Parathyroid adenoma (tissue), 2 donors: Measurements from ENCODE around the gene DNMT3A.

Source experiments
- H2AFZ ChIP-seq: fragments of 300-600 bp; sonication (generic); one replicate; pipeline ENCODE4 v1.7.0; 2017; ENCODE audit warnings: antibody characterized with exemption, mild to moderate bottlenecking
- H3K27ac ChIP-seq: fragments of 300-600 bp; sonication (generic); one replicate; pipeline ENCODE4 v1.7.0; 2017
- H3K27me3 ChIP-seq: fragments of 300-600 bp; sonication (generic); one replicate; pipeline ENCODE4 v1.7.0; 2017; ENCODE audit warnings: low read length; ENCODE audit not compliant: control insufficient read depth, insufficient read depth
- H3K36me3 ChIP-seq: fragments of 300-600 bp; sonication (generic); one replicate; pipeline ENCODE4 v1.7.0; 2017; ENCODE audit warnings: low read length; ENCODE audit not compliant: control insufficient read depth, insufficient read depth
- H3K4me1 ChIP-seq: fragments of 300-600 bp; sonication (generic); one replicate; pipeline ENCODE4 v1.7.0; 2017; ENCODE audit warnings: control low read depth
- H3K4me2 ChIP-seq: fragments of 300-600 bp; sonication (generic); one replicate; pipeline ENCODE4 v1.7.0; 2017; ENCODE audit warnings: low read length
- H3K4me3 ChIP-seq: fragments of 300-600 bp; sonication (generic); one replicate; pipeline ENCODE4 v1.7.0; 2017; ENCODE audit warnings: low read depth, low read length
- H3K79me2 ChIP-seq: fragments of 300-600 bp; sonication (generic); one replicate; pipeline ENCODE4 v1.7.0; 2017; ENCODE audit warnings: control low read depth
- H3K9ac ChIP-seq: fragments of 300-600 bp; sonication (generic); one replicate; pipeline ENCODE4 v1.7.0; 2017; ENCODE audit warnings: mild to moderate bottlenecking
- H3K9me3 ChIP-seq: fragments of 300-600 bp; sonication (generic); one replicate; pipeline ENCODE4 v1.7.0; 2017; ENCODE audit warnings: low read length; ENCODE audit not compliant: control insufficient read depth
- CTCF ChIP-seq: fragments of 300-600 bp; sonication (generic); IDR thresholded peaks from one replicate; pipeline ENCODE4 v1.7.0; 2017; ENCODE audit warnings: antibody characterized with exemption, mild to moderate bottlenecking
- donor health status: primary hyperparathyroidism.

The DNMT3A gene

GRCh38 chr2:25374827-25375226 lies 33.1 kb upstream of the DNMT3A start:
- no peaks in the 10 kb centered on the region for H3K9me3 ChIP-seq
- H3K79me2 ChIP-seq: no peaks in the 10 kb centered on the region
- peaks cover 8% of the 10 kb centered on the region for H3K4me1 ChIP-seq
- H3K27me3 ChIP-seq: no peaks in the 10 kb centered on the region
- no peak overlapping the region for H3K4me2 ChIP-seq
- no peak for TF ChIP-seq CTCF
- H3K9ac ChIP-seq: no peak overlapping the region
- no peak overlapping the region for H2AFZ ChIP-seq
- H3K4me3 ChIP-seq: no peak overlapping the region
- no peaks in the 10 kb centered on the region for H3K36me3 ChIP-seq
- no peak overlapping the region for H3K27ac ChIP-seq

- no peaks in the 10 kb centered on the region for H3K79me2 ChIP-seq
- H3K9ac ChIP-seq: no peak overlapping the region
These were observed 32.7 kb upstream of the DNMT3A start for GRCh38 chr2:25374411-25374810.

GRCh38 chr2:25373269-25373981 lies 31.7 kb upstream of the DNMT3A start:
- TF ChIP-seq CTCF: no peak
- Histone ChIP-seq H3K79me2 (no peaks in the 10 kb centered on the region), H3K36me3 (no peaks in the 10 kb centered on the region), H3K27me3 (no peaks in the 10 kb centered on the region), H3K4me2 (no peak overlapping the region), H3K27ac (no peak overlapping the region), H3K9me3 (no peaks in the 10 kb centered on the region), H2AFZ (peak overlapping the region; percentile 11), H3K4me3 (no peak overlapping the region), H3K9ac (no peak overlapping the region), H3K4me1 (peaks cover 8% of the 10 kb centered on the region)

More at GRCh38 chr2:25374411-25374810, 32.7 kb upstream of the DNMT3A start:
- H3K4me1 ChIP-seq: peaks cover 8% of the 10 kb centered on the region
- H3K4me2 ChIP-seq: no peak overlapping the region
- H3K36me3 ChIP-seq: no peaks in the 10 kb centered on the region
- no peak for TF ChIP-seq CTCF
- H3K27ac ChIP-seq: no peak overlapping the region
- no peak overlapping the region for H3K4me3 ChIP-seq
- H3K9me3 ChIP-seq: no peaks in the 10 kb centered on the region
- H3K27me3 ChIP-seq: no peaks in the 10 kb centered on the region
- H2AFZ ChIP-seq: no peak overlapping the region

GRCh38 chr2:25372405-25373268 lies 30.9 kb upstream of the DNMT3A start:
- no peak overlapping the region for H3K9ac ChIP-seq
- H3K36me3 ChIP-seq: no peaks in the 10 kb centered on the region
- H3K9me3 ChIP-seq: no peaks in the 10 kb centered on the region
- no peaks in the 10 kb centered on the region for H3K27me3 ChIP-seq
- peaks cover 8% of the 10 kb centered on the region for H3K4me1 ChIP-seq
- no peak overlapping the region for H3K4me2 ChIP-seq
- H3K4me3 ChIP-seq: no peak overlapping the region
- no peaks in the 10 kb centered on the region for H3K79me2 ChIP-seq
- H2AFZ ChIP-seq: no peak overlapping the region
- no peak for TF ChIP-seq CTCF
- no peak overlapping the region for H3K27ac ChIP-seq
